H1 (cell line): ENCODE results near the gene CEBPA. TPM values are rescaled to one million over a fixed set of nuclear protein-coding genes. Genes with fewer than 3 reads are reported as not detected.

ENCODE experiments used
- BACH1 ChIP-seq: IDR thresholded peaks from 2 replicates; pipeline ENCODE4 v1.6.1; 2012; ENCODE audit warnings: low read length, improper control_type of control experiment
- CEBPB ChIP-seq: IDR thresholded peaks from 2 replicates; pipeline ENCODE4 v1.6.1; 2012; ENCODE audit warnings: low read depth, low read length
- CTBP2 ChIP-seq: IDR thresholded peaks from 2 replicates; pipeline ENCODE4 v1.7.0; 2011; ENCODE audit warnings: borderline replicate concordance, mild to moderate bottlenecking, moderate library complexity, mixed read lengths, low read length; ENCODE audit not compliant: insufficient read depth, insufficient read length
- HDAC6 ChIP-seq: IDR thresholded peaks from one replicate; pipeline ENCODE4 v1.7.1; 2012; ENCODE audit warnings: low read depth, mild to moderate bottlenecking, inconsistent platforms, low read length, moderate library complexity
- PHF8 ChIP-seq: fragments of 200-600 bp; sonication (generic); conservative IDR thresholded peaks from 2 replicates; pipeline ENCODE4 v1.7.1; 2012; ENCODE audit warnings: low read depth, mild to moderate bottlenecking, inconsistent platforms, low read length, moderate library complexity
- RXRA ChIP-seq: IDR thresholded peaks from 2 replicates; pipeline ENCODE4 v1.6.1; 2011; ENCODE audit warnings: low read depth, mild to moderate bottlenecking, low read length, moderate library complexity; ENCODE audit not compliant: insufficient read depth
- YY1 ChIP-seq: IDR thresholded peaks from 2 replicates; pipeline ENCODE4 v1.6.1; 2011; ENCODE audit warnings: low read depth, mild to moderate bottlenecking, low read length
- polyA plus RNA-seq, 7 experiments: library from polyadenylated mRNA; depleted of rRNA in 3 of 7; stranded (reverse) in 5 of 7; unstranded in 2 of 7; fragments of >200 nt in 5 of 7; fragments of 200-250 nt in 2 of 7; gene quantifications; 1 replicate in 5 of 7; 2 replicates in 1 of 7; 4 replicates in 1 of 7; pipeline versions ENCODE4 v1.2.1 to v1.2.3, GENCODE V29; 2011 to 2013; ENCODE audit warnings: missing spikeins in 2 of 7, mixed read lengths in 2 of 7
- total RNA-seq: library from RNA; stranded (reverse); fragmentation: NEBNext Ultra II Directional; extraction: Animal tissue kit (Norgen Biotek cat#: 25700); gene quantifications from 2 replicates; pipeline ENCODE4 v1.2.1, GENCODE V29; 2021

The CEBPA gene
- total and polyA plus RNA-seq, 2 of the 8 experiments (the other 6 are each of a cell fraction or from before 2014, with no cell fraction given): 2.0 to 2.7 TPM

DNA sequence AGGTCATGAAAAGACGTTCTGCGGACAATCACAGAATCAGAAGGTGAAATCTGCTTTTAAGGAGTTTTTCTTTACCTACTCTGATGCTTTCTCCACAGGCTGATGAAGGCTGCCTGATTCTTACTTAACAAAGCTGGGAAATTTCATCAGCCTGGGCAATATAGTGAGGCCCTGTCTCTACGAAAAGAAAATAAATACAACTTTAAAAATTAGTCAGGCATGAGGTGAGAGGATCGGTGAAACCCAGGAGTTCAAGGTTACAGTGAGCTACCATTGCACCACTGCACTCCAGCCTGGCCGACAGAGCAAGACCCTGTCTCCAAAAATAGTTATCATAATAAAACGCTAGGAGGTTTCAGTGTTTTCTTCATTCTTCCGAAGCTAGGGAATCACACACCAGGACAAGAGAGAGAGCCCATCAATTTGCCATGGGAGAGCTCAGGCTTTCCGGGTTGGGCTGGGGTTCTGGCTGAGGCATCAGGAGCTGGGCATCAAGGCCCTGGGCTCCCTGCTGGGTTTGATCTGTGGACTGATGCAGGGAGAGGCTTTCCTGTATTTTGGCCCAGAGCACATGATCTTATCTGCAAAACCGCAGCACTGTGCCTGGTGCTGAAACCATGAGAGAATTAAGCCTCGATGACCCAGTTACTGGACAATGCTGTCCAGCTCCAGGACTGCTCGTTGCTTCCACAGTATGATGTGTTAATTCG, 46.1 kb upstream of the CEBPA start (continued):
- no peak for TF ChIP-seq PHF8
- no peak for TF ChIP-seq CTBP2
- no peak for TF ChIP-seq CEBPB
- TF ChIP-seq RXRA: no peak
- no peak for TF ChIP-seq HDAC6
- TF ChIP-seq YY1: no peak
- no peak for TF ChIP-seq BACH1
